Esophagus muscularis mucosa (tissue), 4 donors: ENCODE results near the gene MLST8.

ENCODE experiments used
- CTCF ChIP-seq, 3 experiments: fragments of 200-600 bp in 2 of 3; fragments of 450-650 bp in 1 of 3; sonication (generic) in 2 of 3; IDR thresholded peaks; one replicate each; pipeline ENCODE4 v1.5.1; 2017 to 2019; ENCODE audit warnings: antibody characterized with exemption in 3 of 3, mild to moderate bottlenecking in 2 of 3, moderate library complexity in 1 of 3
- EP300 ChIP-seq: sonication (generic); formaldehyde crosslinking; IDR thresholded peaks from one replicate; pipeline ENCODE4 v1.6.1; 2017; ENCODE audit warnings: antibody characterized with exemption
- POLR2A ChIP-seq: fragments of 450-650 bp; IDR thresholded peaks from one replicate; pipeline ENCODE4 v1.6.1; 2017; ENCODE audit warnings: antibody characterized with exemption, moderate library complexity, mild to moderate bottlenecking, low read depth
- POLR2AphosphoS5 ChIP-seq, 2 donors: sonication (generic); formaldehyde crosslinking; IDR thresholded peaks; one replicate each; pipeline ENCODE4 v1.6.1; 2017; ENCODE audit warnings: antibody characterized with exemption in 2 of 2

GRCh38 chr16:2181952-2182351 lies 23.3 kb upstream of the MLST8 start:
- TF ChIP-seq CTCF (IDR thresholded peaks at IDR 0.05) (no peak), POLR2A (no peak), EP300 (no peak), POLR2AphosphoS5 (IDR thresholded peaks at IDR 0.05) (no peak)
